Measurements from ENCODE around the gene NMNAT2.
"Not testable (repeated sequence)": the region's sequence is repeated elsewhere in the genome, so short reads cannot be mapped to it uniquely, and the experiment has no call there.

GRCh38 chr1:183273984-183274383, 144.2 kb downstream of the NMNAT2 start:
- TF ChIP-seq CTCF (IDR thresholded peaks at IDR 0.05; ENCODE audit: low read depth, low read length); MYC (IDR thresholded peaks at IDR 0.05; ENCODE audit: low read depth, low read length); POLR2A (IDR thresholded peaks at IDR 0.05; ENCODE audit: extremely low read depth, insufficient read length): not testable (repeated sequence)
- TF ChIP-seq, protein P1, sequence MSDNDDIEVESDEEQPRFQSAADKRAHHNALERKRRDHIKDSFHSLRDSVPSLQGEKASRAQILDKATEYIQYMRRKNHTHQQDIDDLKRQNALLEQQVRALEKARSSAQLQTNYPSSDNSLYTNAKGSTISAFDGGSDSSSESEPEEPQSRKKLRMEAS (IDR thresholded peaks at IDR 0.05; ENCODE audit: low read depth, low read length) = not testable (repeated sequence)
